HCT116 (cell line): ENCODE measurements around the gene ING4. TPM values are rescaled to one million over a fixed set of nuclear protein-coding genes. Genes with fewer than 3 reads are reported as not detected.

Experiments used
- ATAC-seq: fragments of 200-7000 bp; cut with Tn5 transposase; 2 replicates; pipeline ENCODE4 v1.9.1; 2020; ENCODE audit warnings: mild to moderate bottlenecking, moderate library complexity
- BruUV-seq: library from RNA; stranded (reverse); fragments of 400-500 nt; replicated peaks from 2 replicates; lab custom pipeline; 2021; lab: Mats Ljungman, UMichigan
- CTCF ChIA-PET: fragments of 300-600 bp; sonication (Branson Sonifier 250); formaldehyde crosslinking; loops from one replicate; lab custom pipeline; 2021; ENCODE audit warnings: antibody characterized with exemption; lab: Charles Lee
- POLR2A ChIA-PET: fragments of 300-600, 350-600 bp; sonication (Branson Sonifier 250); formaldehyde crosslinking; loops from one replicate; lab custom pipeline; 2021; ENCODE audit warnings: antibody characterized with exemption; lab: Charles Lee
- RAD21 ChIA-PET, 2 experiments: fragments of 300-600 bp; sonication (Branson Sonifier 250); formaldehyde crosslinking; loops; one replicate each; lab custom pipeline; 2023; ENCODE audit warnings: low total read pairs in 2 of 2; ENCODE audit not compliant: uncharacterized antibody in 2 of 2, unreplicated experiment in 2 of 2, low non-redundant PET in 1 of 2; lab: Charles Lee
- DNase-seq: peaks from one replicate; pipeline ENCODE4 v3.0.0-alpha.2; 2010; ENCODE audit warnings: low read depth, low spot score
- H2AFZ ChIP-seq: fragments of 200-600 bp; shearing (Covaris generic), sonication (generic); 2 replicates; pipeline ENCODE4 v1.6.1; 2017; ENCODE audit warnings: low read depth, mixed run types, mixed read lengths, antibody characterized with exemption, low read length; ENCODE audit not compliant: poor library complexity, severe bottlenecking
- H3K27ac ChIP-seq: 2 replicates; pipeline ENCODE4 v1.5.1; 2012; ENCODE audit warnings: low read depth, low read length
- H3K27me3 ChIP-seq: fragments of 200-600 bp; sonication (generic); 2 replicates; pipeline ENCODE4 v1.6.1; 2016; ENCODE audit warnings: mixed run types, low read length, mixed read lengths; ENCODE audit not compliant: insufficient read depth
- H3K36me3 ChIP-seq, 2 experiments: fragments of 200-500 bp in 1 of 2; fragments of 200-600 bp in 1 of 2; sonication (Bioruptor generic) in 1 of 2; sonication (generic) in 1 of 2; 2 replicates each; pipeline versions ENCODE4 v1.5.1 to v1.6.1; 2014 to 2016; ENCODE audit warnings: low read length in 2 of 2, inconsistent platforms in 1 of 2, mixed read lengths in 1 of 2, mixed run types in 1 of 2; ENCODE audit not compliant: insufficient read depth in 2 of 2, control insufficient read depth in 1 of 2
- H3K4me1 ChIP-seq, 2 experiments: fragments of 200-600 bp in 1 of 2; sonication (generic) in 1 of 2; 2 replicates each; pipeline versions ENCODE4 v1.5.1 to v1.6.1; 2012 to 2017; ENCODE audit warnings: low read length in 2 of 2, inconsistent platforms in 1 of 2, mild to moderate bottlenecking in 1 of 2, mixed read lengths in 1 of 2, mixed run types in 1 of 2, moderate library complexity in 1 of 2; ENCODE audit not compliant: insufficient read depth in 2 of 2, control insufficient read depth in 1 of 2
- H3K4me2 ChIP-seq: fragments of 200-600 bp; sonication (generic); 2 replicates; pipeline ENCODE4 v1.6.1; 2017; ENCODE audit warnings: mixed run types, low read length, mixed read lengths
- H3K4me3 ChIP-seq, 2 experiments: fragments of 200-600 bp in 1 of 2; sonication (generic) in 1 of 2; replicated peaks in 1 of 2; 2 replicates each; pipeline ENCODE4 v1.5.1; 2011 to 2016; ENCODE audit warnings: low read length in 2 of 2, control low read depth in 1 of 2, low read depth in 1 of 2, mild to moderate bottlenecking in 1 of 2, mixed read lengths in 1 of 2, mixed run types in 1 of 2
- H3K79me2 ChIP-seq: fragments of 200-600 bp; sonication (generic); 2 replicates; pipeline ENCODE4 v1.6.1; 2017; ENCODE audit warnings: mild to moderate bottlenecking, mixed run types, low read length, moderate library complexity, mixed read lengths; ENCODE audit not compliant: insufficient read depth
- H3K9ac ChIP-seq: fragments of 200-600 bp; sonication (generic); 2 replicates; pipeline ENCODE4 v1.6.1; 2016; ENCODE audit warnings: low read length, mixed read lengths
- H3K9me2 ChIP-seq: fragments of 200-600 bp; sonication (generic), shearing (Covaris generic); 2 replicates; pipeline ENCODE4 v1.6.1; 2017; ENCODE audit warnings: mixed run types, mild to moderate bottlenecking, moderate library complexity; ENCODE audit not compliant: insufficient read depth
- H3K9me3 ChIP-seq, 2 experiments: fragments of 200-500 bp in 1 of 2; fragments of 200-600 bp in 1 of 2; sonication (Bioruptor generic) in 1 of 2; sonication (generic) in 1 of 2; 2 replicates each; pipeline ENCODE4 v1.6.1; 2014 to 2017; ENCODE audit warnings: low read length in 2 of 2, mixed read lengths in 2 of 2, inconsistent platforms in 1 of 2, low read depth in 1 of 2, mild to moderate bottlenecking in 1 of 2, mixed run types in 1 of 2, moderate library complexity in 1 of 2; ENCODE audit not compliant: control insufficient read depth in 1 of 2, insufficient read depth in 1 of 2
- H4K20me1 ChIP-seq: fragments of 200-600 bp; sonication (generic), shearing (Covaris generic); 2 replicates; pipeline ENCODE4 v1.6.1; 2017; ENCODE audit warnings: mixed run types, mild to moderate bottlenecking, moderate library complexity; ENCODE audit not compliant: insufficient read depth
- CEBPB ChIP-seq: IDR thresholded peaks from 2 replicates; pipeline ENCODE4 v1.6.1; 2012; ENCODE audit warnings: low read depth
- ELF1 ChIP-seq: IDR thresholded peaks from 2 replicates; pipeline ENCODE4 v1.6.1; 2012; ENCODE audit warnings: low read depth, borderline replicate concordance
- EZH2phosphoT487 ChIP-seq: fragments of 200-600 bp; IDR thresholded peaks from 2 replicates; pipeline ENCODE4 v1.6.1; 2018; ENCODE audit warnings: antibody characterized with exemption, borderline replicate concordance
- JUND ChIP-seq: IDR thresholded peaks from 2 replicates; pipeline ENCODE4 v1.6.1; 2012
- POLR2A ChIP-seq: IDR thresholded peaks from 2 replicates; pipeline ENCODE4 v1.7.0; 2011; ENCODE audit warnings: borderline replicate concordance; ENCODE audit not compliant: insufficient read depth, insufficient read length; ENCODE audit errors: extremely low read depth
- POLR2AphosphoS5 ChIP-seq: IDR thresholded peaks from 2 replicates; pipeline ENCODE4 v1.6.1; 2011; ENCODE audit warnings: mild to moderate bottlenecking, low read depth, low read length, moderate library complexity
- SIN3A ChIP-seq: IDR thresholded peaks from 2 replicates; pipeline ENCODE4 v1.6.1; 2012; ENCODE audit warnings: low read depth
- SRF ChIP-seq: IDR thresholded peaks from 2 replicates; pipeline ENCODE4 v1.6.1; 2012; ENCODE audit warnings: low read depth
- YY1 ChIP-seq: IDR thresholded peaks from 2 replicates; pipeline ENCODE4 v1.6.1; 2011; ENCODE audit warnings: low read length, low read depth, moderate library complexity, mild to moderate bottlenecking; ENCODE audit not compliant: insufficient replicate concordance; ENCODE audit errors: extremely low read depth
- ZFX ChIP-seq: fragments of 450-650 bp; IDR thresholded peaks from 2 replicates; pipeline ENCODE4 v1.6.1; 2017
- intact Hi-C: fragments of 100-400 bp; cut with micrococcal nuclease; formaldehyde crosslinking; loops from 2 replicates; pipeline ENCODE4 v1.10.0; 2022
- total RNA-seq: library from RNA; stranded (reverse); gene quantifications from one replicate; pipeline ENCODE4 v1.2.1, GENCODE V29; 2021; ENCODE audit not compliant: unreplicated experiment
- TF ChIP-seq, protein P1 (sequence below): IDR thresholded peaks from 2 replicates; pipeline ENCODE4 v1.6.1; 2012
- TF ChIP-seq, protein P2 (sequence below), 3 experiments: fragments of 200-600 bp in 1 of 3; sonication (generic) in 1 of 3; IDR thresholded peaks in 2 of 3; conservative IDR thresholded peaks in 1 of 3; 2 replicates each; pipeline ENCODE4 v1.5.1; 2012 to 2017; ENCODE audit warnings: low read depth in 2 of 3, low read length in 2 of 3, antibody characterized with exemption in 1 of 3, borderline replicate concordance in 1 of 3, control low read depth in 1 of 3, mild to moderate bottlenecking in 1 of 3, mixed read lengths in 1 of 3, mixed run types in 1 of 3, moderate library complexity in 1 of 3; ENCODE audit not compliant: insufficient read depth in 1 of 3
- TF ChIP-seq, protein P3 (sequence below): IDR thresholded peaks from 2 replicates; pipeline ENCODE4 v1.6.1; 2012; ENCODE audit warnings: low read depth

The ING4 gene
- total RNA-seq, 1 experiment from 2014 or later = 17.9 TPM

DNA sequence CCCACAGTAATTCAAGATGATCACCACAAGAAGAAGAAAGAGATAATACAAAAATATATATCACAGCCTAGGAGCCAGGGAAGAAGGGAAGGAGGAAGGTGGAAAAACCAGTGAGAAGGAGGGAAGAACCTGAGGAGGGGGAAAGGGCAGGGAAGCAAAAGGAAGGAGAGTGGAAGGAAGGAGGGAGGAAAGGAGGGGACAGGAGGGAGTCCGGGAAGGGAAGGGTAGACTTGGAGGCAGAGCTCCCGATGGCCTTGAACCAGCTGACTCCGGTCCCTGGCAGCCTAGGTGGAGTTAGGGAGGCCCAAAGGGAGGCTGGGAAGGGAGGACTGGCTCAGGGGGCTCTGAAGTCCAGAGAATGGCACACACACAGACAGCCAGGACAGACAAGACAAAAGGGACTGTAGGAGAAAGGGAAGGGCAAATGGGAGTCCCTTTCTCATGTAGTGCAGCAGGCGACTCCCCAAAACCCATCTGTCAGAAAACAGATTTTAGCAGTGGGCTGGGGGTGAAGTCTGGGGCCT is 31.0 kb upstream of the ING4 start:
- no peak for DNase-seq
- no peak overlapping the region for H2AFZ ChIP-seq
- H3K9me2 ChIP-seq = no peaks in the 10 kb centered on the region
- H3K36me3 ChIP-seq = no peaks in the 10 kb centered on the region
- peaks cover 17% of the 10 kb centered on the region for H3K79me2 ChIP-seq
- no peaks in the 10 kb centered on the region for H3K27me3 ChIP-seq
- ChIA-PET RAD21 (no interaction called here), CTCF (interaction anchor here (0.9 kb wide), 1 partner anchor 18 kb away, joined by 3 read pairs; no protein-coding TSS in a partner anchor), POLR2A (no interaction called here)
- H3K4me1 ChIP-seq = peaks cover 0 to 12% of the 10 kb centered on the region in 2 experiments; a peak in 3 of 4 replicates
- no peak overlapping the region for H3K4me3 ChIP-seq
- H3K27ac ChIP-seq = no peak overlapping the region
- H3K4me2 ChIP-seq = no peak overlapping the region
- no peak for ATAC-seq
- no peaks in the 10 kb centered on the region for H4K20me1 ChIP-seq
- intact Hi-C loops = no loop called here
- no TSS peak for BruUV-seq
- no peaks in the 10 kb centered on the region for H3K9me3 ChIP-seq
- H3K9ac ChIP-seq = no peak overlapping the region
- TF ChIP-seq, protein P1, sequence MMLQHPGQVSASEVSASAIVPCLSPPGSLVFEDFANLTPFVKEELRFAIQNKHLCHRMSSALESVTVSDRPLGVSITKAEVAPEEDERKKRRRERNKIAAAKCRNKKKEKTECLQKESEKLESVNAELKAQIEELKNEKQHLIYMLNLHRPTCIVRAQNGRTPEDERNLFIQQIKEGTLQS = no peak
- TF ChIP-seq POLR2AphosphoS5 (0 out of 2 replicates have a peak, but pooled peaks have one; percentile 27), JUND (no peak), SRF (no peak), YY1 (no peak)
- TF ChIP-seq, protein P2, sequence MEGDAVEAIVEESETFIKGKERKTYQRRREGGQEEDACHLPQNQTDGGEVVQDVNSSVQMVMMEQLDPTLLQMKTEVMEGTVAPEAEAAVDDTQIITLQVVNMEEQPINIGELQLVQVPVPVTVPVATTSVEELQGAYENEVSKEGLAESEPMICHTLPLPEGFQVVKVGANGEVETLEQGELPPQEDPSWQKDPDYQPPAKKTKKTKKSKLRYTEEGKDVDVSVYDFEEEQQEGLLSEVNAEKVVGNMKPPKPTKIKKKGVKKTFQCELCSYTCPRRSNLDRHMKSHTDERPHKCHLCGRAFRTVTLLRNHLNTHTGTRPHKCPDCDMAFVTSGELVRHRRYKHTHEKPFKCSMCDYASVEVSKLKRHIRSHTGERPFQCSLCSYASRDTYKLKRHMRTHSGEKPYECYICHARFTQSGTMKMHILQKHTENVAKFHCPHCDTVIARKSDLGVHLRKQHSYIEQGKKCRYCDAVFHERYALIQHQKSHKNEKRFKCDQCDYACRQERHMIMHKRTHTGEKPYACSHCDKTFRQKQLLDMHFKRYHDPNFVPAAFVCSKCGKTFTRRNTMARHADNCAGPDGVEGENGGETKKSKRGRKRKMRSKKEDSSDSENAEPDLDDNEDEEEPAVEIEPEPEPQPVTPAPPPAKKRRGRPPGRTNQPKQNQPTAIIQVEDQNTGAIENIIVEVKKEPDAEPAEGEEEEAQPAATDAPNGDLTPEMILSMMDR (IDR thresholded peaks at IDR 0.05 in 2 of 3, conservative IDR thresholded peaks at IDR 0.05 in 1 of 3; ENCODE audit: borderline replicate concordance in 1 of 3, insufficient read depth in 1 of 3, low read depth in 2 of 3, low read length in 2 of 3) = no peak

DNA sequence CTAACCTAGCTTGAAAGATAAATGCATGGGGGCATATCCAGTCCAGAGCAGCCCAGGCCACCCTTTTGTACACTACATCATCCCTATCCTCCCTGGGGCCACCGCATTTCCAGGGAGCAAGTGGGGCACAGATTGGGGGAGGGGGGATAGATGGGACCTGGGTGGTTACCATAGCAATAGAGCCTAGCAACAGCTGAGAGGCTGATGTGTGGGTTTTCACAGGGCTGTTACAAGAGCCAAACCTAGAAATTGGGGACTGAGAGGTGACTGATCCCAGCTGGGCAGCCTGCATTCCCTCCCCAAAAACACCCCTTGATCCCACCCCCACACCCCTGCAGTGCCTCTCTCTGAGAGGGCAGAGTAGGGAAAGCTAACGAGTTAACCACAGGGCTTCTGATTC is 30.0 kb upstream of the ING4 start:
- H3K4me1 ChIP-seq = peaks cover 2 to 15% of the 10 kb centered on the region in 2 experiments; a peak in 3 of 4 replicates
- no peaks in the 10 kb centered on the region for H3K9me2 ChIP-seq
- H3K79me2 ChIP-seq = peaks cover 27% of the 10 kb centered on the region
- no peaks in the 10 kb centered on the region for H3K36me3 ChIP-seq
- intact Hi-C loops = no loop called here
- no peak overlapping the region for H3K4me3 ChIP-seq
- H3K4me2 ChIP-seq = no peak overlapping the region
- no peak overlapping the region for H2AFZ ChIP-seq
- H3K27ac ChIP-seq = no peak overlapping the region
- ChIA-PET RAD21 (no interaction called here), CTCF (interaction anchor here (0.9 kb wide), 1 partner anchor 17 kb away, joined by 3 read pairs; no protein-coding TSS in a partner anchor), POLR2A (no interaction called here)
- DNase-seq (no peak), ATAC-seq (no peak)
- no peaks in the 10 kb centered on the region for H3K27me3 ChIP-seq
- no TSS peak for BruUV-seq
- no peaks in the 10 kb centered on the region for H4K20me1 ChIP-seq
- no peaks in the 10 kb centered on the region for H3K9me3 ChIP-seq
- H3K9ac ChIP-seq = no peak overlapping the region
- TF ChIP-seq CEBPB = no peak
- TF ChIP-seq, protein P3, sequence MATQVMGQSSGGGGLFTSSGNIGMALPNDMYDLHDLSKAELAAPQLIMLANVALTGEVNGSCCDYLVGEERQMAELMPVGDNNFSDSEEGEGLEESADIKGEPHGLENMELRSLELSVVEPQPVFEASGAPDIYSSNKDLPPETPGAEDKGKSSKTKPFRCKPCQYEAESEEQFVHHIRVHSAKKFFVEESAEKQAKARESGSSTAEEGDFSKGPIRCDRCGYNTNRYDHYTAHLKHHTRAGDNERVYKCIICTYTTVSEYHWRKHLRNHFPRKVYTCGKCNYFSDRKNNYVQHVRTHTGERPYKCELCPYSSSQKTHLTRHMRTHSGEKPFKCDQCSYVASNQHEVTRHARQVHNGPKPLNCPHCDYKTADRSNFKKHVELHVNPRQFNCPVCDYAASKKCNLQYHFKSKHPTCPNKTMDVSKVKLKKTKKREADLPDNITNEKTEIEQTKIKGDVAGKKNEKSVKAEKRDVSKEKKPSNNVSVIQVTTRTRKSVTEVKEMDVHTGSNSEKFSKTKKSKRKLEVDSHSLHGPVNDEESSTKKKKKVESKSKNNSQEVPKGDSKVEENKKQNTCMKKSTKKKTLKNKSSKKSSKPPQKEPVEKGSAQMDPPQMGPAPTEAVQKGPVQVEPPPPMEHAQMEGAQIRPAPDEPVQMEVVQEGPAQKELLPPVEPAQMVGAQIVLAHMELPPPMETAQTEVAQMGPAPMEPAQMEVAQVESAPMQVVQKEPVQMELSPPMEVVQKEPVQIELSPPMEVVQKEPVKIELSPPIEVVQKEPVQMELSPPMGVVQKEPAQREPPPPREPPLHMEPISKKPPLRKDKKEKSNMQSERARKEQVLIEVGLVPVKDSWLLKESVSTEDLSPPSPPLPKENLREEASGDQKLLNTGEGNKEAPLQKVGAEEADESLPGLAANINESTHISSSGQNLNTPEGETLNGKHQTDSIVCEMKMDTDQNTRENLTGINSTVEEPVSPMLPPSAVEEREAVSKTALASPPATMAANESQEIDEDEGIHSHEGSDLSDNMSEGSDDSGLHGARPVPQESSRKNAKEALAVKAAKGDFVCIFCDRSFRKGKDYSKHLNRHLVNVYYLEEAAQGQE = no peak
- no peak for TF ChIP-seq ZFX
- no peak for TF ChIP-seq POLR2A
- no peak for TF ChIP-seq EZH2phosphoT487
- TF ChIP-seq, protein P1 = no peak
- TF ChIP-seq SRF = no peak
- no peak for TF ChIP-seq SIN3A
- no peak for TF ChIP-seq YY1
- no peak for TF ChIP-seq ELF1
- no peak for TF ChIP-seq POLR2AphosphoS5
